HG02938 (cell line): ENCODE measurements around the gene BTBD9.

Source experiments
- ATAC-seq: cut with Tn5 transposase; IDR thresholded peaks from one replicate; pipeline ENCODE4 v1.9.1; 2021; ENCODE audit warnings: mild to moderate bottlenecking, moderate library complexity; ENCODE audit not compliant: unreplicated experiment

BTBD9 gene

DNA sequence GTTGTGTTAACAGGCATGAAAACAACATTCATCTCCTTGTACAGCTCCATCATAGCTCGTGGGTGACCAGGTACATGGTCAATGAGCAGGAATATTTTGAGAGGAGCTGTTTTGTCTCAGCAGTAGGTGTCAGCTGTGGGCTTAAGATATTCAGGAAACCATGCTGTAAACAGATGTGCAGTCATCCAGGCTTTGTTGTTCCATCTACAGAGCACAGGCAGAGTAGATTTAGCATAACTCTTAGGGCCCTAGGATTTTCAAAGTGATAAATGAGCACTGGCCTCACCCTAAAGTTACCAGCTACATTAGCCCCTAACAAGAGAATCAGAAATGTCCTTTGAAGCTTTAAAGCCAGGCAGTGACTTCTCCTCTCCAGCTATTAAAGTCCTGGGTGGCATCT, 154.2 kb downstream of the BTBD9 start:
- no peak for ATAC-seq

DNA sequence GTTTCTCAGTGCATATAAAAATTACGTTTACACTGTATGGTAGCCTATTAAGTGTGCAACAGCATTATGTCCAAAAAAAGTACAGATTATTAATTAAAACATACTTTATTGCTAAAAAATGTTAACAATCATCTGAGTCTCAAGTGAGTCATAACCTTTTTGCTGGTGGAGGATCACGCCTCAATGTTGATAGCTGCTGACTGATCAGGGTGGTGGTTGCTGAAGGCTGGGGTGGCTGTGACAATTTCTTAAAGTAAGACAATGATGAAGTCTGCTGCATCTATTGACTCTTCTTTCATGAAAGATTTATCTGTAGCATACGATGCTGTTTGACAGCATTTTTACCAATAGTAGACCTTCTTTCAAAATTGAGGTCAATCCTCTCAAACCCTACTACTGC, 155.1 kb downstream of the BTBD9 start:
- ATAC-seq = no peak

DNA sequence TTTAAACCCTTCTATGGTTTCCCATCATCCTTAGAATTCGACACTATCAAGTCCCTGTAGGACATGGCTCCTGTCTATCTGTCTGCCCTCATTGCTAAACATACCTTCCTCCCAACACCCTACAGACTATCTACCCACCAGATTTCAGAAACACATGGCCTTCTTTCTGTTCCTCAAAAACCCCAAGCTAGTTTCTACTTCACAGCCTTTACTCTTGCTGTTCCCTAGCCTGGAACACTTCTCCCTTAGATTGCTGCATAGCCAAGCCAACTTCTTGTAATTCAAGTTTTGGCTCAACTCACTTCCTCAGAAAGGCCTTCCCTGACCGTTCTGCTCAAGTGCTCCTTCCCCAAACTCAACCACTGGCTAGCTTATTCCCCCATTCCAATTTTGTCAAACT, 156.2 kb downstream of the BTBD9 start:
- no peak for ATAC-seq

DNA sequence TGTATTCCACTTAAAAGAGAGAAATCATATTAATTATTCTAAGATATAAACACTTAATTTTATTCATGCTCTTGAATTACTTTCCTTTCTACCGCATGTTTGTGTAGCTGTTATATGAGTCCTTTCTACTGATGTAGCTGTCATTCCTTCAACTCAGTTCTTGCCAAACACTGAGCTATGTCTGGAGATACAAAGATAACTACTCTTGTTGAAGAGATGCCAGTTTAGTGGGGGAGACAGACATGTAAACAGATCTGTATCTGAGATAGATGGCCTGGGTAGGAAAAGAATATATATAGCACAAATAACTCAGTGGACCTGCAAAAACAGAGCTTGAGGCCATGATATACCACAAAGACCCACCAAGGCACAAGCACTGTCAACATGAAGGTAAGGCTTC, 157.3 kb downstream of the BTBD9 start:
- ATAC-seq = no peak

DNA sequence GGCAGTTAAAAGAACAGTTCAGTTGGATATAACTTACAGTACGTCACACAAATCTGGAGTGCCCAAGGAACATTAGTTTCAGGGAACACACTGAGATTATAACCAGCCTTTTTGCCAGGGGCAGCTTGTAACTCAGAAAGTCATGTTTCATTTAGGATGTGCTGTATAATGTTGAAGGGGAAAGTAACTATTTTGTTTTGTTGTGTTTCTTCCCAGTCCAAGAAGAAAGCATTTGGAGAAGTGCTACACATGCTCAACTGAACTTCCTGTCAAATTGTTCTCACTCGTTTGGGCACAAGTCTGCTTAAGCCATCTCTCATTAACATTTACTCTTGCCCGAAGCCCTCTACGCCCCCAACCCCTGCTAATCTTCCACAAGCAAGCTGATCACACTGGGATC, 157.9 kb downstream of the BTBD9 start:
- no peak for ATAC-seq

DNA sequence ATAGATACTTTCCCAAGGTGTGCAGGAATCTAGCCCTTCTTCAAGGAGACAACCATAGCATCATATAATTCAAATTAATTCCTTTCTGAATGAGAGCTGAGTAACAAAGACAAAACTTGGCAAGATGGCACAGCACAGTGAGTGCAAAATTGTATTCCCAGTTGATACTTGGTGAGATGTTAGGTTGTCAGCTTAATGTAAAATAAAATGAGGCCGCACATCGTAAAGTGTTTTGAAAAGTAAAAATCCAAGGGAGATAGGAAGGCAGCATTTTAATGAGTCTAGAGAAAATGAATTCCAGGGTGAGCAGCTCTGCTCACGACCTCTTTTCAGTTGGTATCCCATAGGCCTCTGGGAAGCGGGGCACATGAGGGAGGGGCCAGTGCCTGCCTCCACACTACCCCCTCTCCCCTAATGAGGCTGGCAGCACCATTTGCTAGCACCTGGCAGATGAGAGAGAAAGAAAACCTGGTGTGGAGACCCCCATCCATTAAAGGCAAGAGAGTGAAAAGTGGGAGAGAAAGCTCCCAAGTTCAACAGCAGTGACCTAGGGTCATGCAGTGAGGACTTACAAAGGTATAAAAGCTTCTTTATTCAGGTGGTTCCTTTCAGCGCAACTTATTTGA, 158.4 kb downstream of the BTBD9 start:
- ATAC-seq = no peak

DNA sequence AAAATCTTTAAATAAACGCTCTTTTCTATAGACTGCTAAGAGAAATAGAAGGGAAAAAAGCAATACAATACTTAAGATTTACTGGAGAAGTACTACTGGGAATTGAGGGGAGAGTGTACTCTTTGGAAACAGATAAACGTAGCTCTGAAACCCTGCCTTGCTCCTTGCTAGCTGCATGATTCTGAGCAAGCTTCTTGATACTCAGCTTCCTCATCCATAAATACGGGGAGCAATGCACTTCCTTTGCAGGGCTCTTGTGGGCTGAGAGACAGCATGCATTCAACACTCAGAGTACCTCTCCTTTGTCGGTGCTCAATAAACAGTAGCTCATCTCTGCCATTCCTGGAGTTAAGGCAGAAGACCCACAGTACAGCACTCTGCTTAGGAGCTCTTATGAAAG, 159.7 kb downstream of the BTBD9 start:
- no peak for ATAC-seq

DNA sequence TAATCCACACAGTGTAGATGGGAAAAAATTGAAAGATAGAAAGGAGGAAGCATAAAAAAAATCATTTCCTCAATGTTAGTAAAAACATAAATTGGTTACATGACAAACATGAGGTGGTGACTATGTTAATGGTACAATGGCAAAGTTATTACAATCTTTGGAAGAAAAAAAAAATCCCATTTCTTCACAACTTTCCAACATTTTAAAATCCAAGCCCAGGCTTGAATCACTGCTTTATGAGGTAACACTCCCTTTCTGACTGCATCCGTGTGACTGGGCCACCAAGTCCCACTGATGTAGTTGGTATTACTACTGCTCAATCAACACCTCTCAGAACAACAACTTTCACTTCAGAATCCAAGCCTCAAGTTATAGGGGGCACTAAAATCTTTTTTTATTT, 160.4 kb downstream of the BTBD9 start:
- ATAC-seq = no peak

DNA sequence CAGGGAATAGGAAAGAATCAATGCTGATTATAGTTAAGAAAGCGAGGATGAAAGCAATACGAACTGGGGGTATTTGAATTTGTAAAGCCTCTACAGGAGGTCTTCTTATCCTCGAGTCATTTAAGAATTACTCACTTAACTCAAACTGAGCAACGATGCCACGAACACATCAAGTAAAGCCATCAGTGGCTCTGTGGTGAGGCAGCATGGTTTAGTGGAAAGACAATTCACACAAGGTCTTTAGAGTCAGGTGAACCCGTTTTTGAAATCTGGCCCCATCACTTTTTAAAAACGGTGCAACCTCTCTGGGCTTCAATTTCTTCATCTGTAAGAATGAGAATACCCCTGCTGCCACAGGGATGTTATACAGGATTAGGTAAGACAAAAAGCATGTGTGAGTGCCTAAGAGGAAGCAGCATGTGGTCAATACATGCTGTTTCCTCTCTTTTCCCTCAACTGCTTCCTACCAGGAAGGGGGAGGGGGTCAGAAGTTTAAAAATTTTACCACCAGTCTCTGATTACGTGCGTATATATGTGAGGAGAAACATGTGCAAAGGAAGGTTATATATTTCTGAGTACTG, 162.0 kb downstream of the BTBD9 start:
- ATAC-seq = no peak

DNA sequence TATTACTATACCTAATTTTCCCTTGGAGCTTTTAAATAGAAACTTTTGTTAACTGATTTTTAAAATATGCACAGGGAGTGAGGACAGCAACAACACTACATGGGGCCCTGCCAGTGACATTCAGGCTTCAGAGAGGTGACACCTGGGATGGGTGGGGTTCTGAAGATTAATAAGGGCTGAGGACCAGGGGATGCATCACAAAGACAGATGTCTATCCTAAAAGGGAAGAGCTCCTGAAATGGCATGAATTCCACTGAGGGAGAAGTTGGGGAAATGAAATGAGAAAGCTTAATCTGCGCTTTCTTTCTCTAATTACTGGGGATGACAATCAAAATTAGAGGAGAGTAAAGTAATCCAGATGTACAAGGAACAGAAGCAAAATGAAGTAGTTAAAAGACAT, 162.8 kb downstream of the BTBD9 start:
- no peak for ATAC-seq

DNA sequence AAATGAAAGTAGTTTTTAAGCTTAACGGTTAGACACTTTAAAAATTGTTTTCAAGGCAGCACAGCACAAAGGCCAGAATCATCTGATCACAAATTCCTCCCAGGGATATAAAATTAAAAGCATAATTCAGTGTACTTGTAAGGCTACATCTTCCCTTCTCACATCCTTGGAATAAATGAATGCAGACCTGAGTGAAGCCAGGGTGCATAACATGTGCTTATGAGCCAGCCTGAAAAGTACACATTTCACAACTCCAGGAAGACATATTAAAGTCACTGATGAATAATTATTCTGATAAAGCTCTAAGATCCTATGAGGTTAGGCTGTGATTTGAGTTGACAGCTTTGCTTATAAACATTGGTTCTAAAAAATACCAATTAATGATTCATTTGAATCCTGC, 163.6 kb downstream of the BTBD9 start:
- ATAC-seq = no peak

DNA sequence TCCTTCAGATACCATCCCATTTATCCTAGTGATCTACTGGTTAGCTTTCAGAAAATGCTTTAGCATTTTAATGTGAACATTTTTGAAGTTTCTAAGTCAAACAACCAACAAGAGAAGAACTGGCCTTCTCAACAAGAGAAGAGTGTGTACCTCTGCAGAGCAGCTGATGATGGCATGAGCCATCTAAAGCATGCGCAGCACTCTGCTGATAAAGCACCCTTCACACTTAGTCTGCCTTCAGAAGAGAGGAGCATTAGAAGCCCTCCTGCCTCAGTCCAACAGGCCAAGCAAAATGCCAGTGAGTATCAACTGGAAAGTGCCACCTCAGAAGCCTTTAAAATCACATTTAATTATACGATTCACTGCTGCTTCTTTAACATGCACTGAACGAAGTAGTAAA, 169.2 kb downstream of the BTBD9 start:
- ATAC-seq = no peak

DNA sequence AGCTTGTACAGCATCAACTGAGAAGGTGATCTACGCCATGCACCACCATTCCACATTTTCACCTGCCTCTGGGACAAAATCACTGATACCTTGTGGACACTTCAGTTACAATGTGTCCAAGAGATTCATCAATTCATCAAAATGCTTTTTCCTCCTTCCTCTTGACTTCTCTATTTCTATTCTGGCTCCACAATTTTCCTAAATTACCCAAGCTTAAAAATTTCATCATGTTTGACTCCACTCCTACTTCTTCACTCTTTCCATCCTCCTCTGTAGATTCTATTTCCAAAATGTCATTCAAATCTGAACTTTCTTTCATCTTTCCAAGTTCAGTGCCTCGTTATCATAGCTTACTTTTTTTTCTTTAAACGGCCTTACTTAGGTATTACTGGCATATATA, 172.2 kb downstream of the BTBD9 start:
- ATAC-seq = no peak

DNA sequence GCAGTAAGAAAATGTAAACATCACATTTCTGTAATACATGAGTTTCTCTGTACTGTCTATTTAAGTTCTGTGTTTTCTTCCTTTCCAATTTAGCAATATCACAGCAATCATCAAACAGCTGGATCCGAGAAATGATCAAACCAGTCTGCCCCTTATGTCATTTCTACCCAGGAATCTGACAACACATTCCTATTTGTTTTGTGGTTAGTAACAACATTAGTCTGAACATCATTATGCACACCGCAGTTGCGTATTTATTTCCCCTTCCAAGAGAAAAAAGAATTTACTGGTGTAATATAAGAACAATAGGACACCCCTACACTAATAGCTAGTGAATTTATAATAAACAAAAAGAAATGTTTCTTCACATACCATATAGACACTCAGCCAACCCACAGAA, 179.5 kb downstream of the BTBD9 start:
- no peak for ATAC-seq

DNA sequence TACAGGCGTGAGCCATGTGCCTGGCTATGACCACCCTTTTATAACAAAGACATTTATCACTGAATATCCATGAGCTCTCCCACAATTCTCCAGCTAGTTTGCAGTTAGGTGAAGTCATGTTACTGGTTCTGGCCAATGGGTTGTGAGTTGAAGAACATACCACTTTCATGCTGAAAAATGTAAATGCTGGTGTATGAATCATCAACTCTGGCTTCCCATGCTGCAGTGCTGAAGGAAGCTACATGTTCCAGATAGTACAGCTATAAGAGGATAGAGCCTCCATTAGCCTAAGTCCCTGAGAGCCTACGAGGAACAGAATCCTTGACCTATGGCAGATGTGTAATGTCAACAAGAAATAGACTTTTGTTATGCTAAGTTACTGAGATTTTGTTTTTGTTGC, 180.4 kb downstream of the BTBD9 start:
- no peak for ATAC-seq

DNA sequence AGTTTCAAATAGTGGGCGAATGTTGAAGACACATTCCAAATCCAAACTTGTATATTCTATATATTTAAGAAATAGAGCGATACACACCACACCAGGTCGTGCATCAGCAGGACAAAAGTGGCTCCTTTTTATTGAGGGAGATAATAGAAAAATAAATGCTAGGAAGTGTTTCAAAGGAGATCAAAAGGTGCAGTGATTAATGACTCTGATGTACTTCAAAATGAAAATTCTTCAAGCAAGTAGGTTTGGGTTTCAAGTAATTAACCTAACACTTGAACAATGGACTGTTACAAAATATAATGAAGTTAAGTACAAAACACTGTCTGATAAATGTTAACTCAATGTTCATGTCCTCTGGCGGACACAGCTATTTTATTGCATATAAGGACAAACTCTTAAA, 185.9 kb downstream of the BTBD9 start:
- ATAC-seq = no peak

DNA sequence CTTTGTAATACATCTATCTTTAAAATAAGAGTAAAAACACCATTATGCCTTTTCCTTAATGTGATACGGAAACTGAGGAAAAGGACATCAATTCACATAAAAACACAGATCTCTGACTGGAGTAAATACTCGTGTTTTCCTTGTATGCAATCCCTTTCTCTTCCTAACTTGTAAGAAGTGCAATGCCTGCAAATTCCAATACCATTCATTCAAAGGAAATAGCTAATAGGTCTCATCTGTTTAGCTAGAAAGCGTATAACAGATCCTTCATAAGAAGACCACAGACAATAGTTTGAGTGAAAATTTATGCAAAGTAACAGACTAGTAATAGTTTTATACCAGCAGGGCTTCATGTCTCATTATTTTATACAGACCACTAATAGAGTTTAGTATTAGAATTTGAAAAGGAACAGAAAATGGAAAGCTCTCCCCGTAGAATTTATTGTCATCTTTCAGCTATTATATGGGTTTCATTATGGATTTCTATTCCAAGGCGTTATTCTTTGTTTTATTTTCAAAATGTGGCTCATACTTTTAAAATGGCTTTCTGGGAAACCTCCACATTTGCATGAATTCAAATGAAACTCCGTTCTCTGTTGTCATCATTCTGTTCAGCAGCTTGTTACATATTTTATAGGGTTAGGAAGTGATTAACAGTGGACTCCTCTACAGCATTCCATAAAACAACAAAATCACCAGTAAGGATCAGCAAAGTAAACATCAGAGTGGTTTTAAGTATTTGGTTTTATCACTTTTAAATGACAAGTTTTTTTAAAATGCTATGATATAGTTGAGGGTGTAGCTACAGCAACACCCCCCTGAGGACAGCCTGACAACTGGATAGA, 186.7 kb downstream of the BTBD9 start:
- ATAC-seq = no peak

DNA sequence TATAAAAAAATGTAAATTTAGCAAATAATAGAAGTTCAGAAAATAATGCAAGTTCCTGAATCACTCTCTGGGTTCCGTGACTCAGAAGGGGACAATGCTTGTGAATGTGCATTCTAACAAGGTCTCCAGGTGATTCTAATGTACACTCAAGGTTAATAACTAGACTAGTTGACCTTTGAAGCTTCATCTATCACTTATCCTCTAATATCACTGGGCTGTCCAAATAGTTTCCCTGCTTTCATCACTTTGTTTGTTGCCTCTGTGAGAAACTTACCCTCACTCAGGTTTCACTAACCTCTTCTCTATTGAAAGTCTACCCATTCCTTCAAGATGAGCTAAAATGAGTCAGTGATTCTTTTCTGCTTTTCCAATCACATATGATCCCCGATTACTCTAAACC, 189.0 kb downstream of the BTBD9 start:
- no peak for ATAC-seq

DNA sequence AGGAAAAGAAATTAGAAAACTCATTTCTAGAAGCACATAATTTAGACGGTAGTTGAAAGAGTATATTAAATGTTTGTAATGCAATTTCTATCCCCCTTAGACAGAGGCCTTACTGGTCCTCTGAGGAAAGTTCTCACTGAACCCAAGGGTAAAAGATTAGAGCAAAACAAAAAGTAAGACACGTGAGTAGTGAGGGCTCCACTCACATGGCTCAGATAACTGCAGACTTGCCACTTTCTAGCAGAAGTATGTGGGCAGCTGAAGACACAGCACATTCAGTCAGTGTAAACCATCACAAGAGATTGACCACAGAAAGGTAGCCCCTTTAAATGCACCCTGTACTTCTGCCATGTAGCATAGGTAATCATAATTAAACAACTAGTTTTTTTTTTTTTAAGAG, 193.8 kb downstream of the BTBD9 start:
- ATAC-seq = no peak

DNA sequence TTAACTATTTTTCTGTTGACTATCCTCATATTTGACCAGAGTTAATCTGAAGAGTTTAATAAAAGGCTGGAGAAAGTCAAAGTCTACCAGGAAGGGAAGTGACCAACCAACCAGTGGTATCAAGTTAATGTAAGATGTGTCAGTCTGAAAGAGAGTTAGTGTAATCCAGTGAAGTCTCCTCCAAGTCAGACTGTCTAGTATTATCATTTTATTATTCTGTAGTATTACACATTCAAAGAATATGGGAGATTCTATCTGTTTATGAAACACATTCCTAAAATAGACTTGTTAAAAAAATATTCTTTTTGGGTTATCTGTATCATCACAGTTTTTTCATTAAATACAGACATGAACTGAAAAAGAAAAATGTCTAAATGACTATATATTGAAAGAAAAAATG, 194.4 kb downstream of the BTBD9 start:
- no peak for ATAC-seq

DNA sequence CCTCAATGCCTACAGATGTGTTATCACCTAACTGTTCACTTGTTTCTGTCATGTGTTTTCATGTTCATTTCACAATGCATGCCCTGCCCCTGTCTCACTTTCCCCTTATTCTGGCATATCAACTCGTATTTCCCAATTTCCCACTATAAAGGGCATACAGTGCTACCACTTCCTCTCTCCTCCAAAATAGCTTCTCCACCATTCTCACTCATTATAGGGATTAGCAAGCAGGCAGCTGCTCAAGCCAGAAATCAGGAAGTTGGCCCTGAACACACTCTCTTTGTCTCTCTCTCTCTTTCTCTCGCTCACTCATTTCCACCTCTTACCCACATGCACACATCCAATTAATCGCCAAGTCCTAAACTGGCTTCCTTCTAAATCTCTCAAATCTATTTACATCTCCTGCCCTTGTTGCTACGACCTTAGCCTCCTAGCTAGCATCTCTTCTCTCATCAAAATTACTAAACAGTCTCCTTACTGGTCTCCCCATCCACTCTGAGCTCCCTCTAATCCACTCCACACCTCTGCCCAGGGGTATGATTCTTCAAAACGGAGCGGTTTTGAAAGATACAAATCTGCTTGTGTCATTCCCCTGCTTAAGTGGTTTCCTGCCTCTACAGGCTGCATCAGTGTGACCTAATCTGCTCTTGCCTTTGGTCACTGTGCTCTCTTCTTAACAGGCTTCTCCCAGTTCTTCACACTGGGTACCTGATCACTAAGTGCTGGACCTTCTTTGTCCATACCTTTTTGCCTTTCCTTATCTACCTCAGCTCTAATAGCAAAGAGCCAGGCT, 196.2 kb downstream of the BTBD9 start:
- ATAC-seq = no peak

DNA sequence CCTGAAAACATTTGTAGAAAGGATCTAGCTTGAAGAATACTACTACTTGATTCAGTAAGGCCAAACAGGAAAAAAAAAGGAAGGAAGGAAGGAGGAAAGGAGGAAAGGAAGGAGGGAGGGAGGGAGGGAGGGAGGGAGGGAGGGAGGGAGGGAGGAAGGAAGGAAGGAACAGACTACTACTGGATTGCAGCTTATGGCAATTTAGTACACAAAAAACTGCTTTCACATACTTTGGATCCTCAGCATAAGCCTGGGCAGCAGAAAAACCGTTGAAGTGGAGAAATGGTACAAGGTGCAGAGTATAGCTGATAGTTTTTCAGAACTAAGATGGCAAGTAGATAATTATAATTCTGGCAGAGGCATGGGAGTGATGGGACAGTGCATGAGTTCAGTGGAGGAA, 201.6 kb downstream of the BTBD9 start:
- no peak for ATAC-seq
